Skin epidermis (tissue), 12 donors: ENCODE data around the gene DGKH.
"Not testable (repeated sequence)": the region's sequence is repeated elsewhere in the genome, so short reads cannot be mapped to it uniquely, and the experiment has no call there.

Experiments used
- H3K27ac ChIP-seq, 21 experiments: fragments of 200-600 bp; sonication (generic) in 11 of 21; one replicate each; pipeline ENCODE4 v1.5.0; 2020; ENCODE audit warnings: mild to moderate bottlenecking in 3 of 21, inconsistent platforms in 2 of 21, moderate library complexity in 2 of 21
- H3K4me3 ChIP-seq, 7 experiments: fragments of 200-600 bp; sonication (generic) in 2 of 7; one replicate each; pipeline ENCODE4 v1.5.0; 2020; ENCODE audit warnings: inconsistent platforms in 2 of 7, mild to moderate bottlenecking in 2 of 7, moderate library complexity in 1 of 7

Gene DGKH

GRCh38 chr13:42211704-42212464 is 163.4 kb downstream of the DGKH start:
- Histone ChIP-seq H3K4me3 (no peak overlapping the region), H3K27ac (no peak overlapping the region)

- Histone ChIP-seq H3K27ac (no peak overlapping the region), H3K4me3 (no peak overlapping the region)
These were observed 166.0 kb downstream of the DGKH start for GRCh38 chr13:42214446-42214845.

- Histone ChIP-seq H3K4me3 (no peak overlapping the region), H3K27ac (no peak overlapping the region)
These were observed 167.4 kb downstream of the DGKH start for GRCh38 chr13:42215578-42216421.

GRCh38 chr13:42216422-42216735 is 167.9 kb downstream of the DGKH start:
- H3K27ac ChIP-seq, result no peak overlapping the region
- no peak overlapping the region for H3K4me3 ChIP-seq

GRCh38 chr13:42218576-42218975 is 170.1 kb downstream of the DGKH start:
- H3K27ac ChIP-seq, result no peak overlapping the region

GRCh38 chr13:42219051-42219450 is 170.6 kb downstream of the DGKH start:
- H3K4me3 ChIP-seq, result no peak overlapping the region
- H3K27ac ChIP-seq, result no peak overlapping the region

More at GRCh38 chr13:42218576-42218975, 170.1 kb downstream of the DGKH start:
- no peak overlapping the region for H3K4me3 ChIP-seq

GRCh38 chr13:42219876-42220275 is 171.4 kb downstream of the DGKH start:
- H3K4me3 ChIP-seq, result no peak overlapping the region
- no peak overlapping the region for H3K27ac ChIP-seq

- Histone ChIP-seq H3K4me3 (no peak overlapping the region), H3K27ac (no peak overlapping the region)
These were observed 172.8 kb downstream of the DGKH start for GRCh38 chr13:42221121-42221765.

GRCh38 chr13:42223681-42224080 is 175.2 kb downstream of the DGKH start:
- no peak overlapping the region for H3K27ac ChIP-seq
- H3K4me3 ChIP-seq, result no peak overlapping the region

GRCh38 chr13:42225051-42225450 is 176.6 kb downstream of the DGKH start:
- Histone ChIP-seq H3K27ac (no peak overlapping the region), H3K4me3 (no peak overlapping the region)

GRCh38 chr13:42226759-42227158 is 178.3 kb downstream of the DGKH start:
- H3K4me3 ChIP-seq, H3K27ac ChIP-seq: not testable (repeated sequence)

GRCh38 chr13:42228527-42228926 is 180.1 kb downstream of the DGKH start:
- Histone ChIP-seq H3K27ac (no peak overlapping the region), H3K4me3 (no peak overlapping the region)

- no peak overlapping the region for H3K4me3 ChIP-seq
- H3K27ac ChIP-seq, result no peak overlapping the region
These were observed 180.8 kb downstream of the DGKH start for GRCh38 chr13:42229287-42229686.

- Histone ChIP-seq H3K27ac (no peak overlapping the region), H3K4me3 (no peak overlapping the region)
These were observed 184.2 kb downstream of the DGKH start for GRCh38 chr13:42232671-42233070.

GRCh38 chr13:42233726-42234125 is 185.3 kb downstream of the DGKH start:
- H3K4me3 ChIP-seq, result no peak overlapping the region
- H3K27ac ChIP-seq, result no peak overlapping the region

- Histone ChIP-seq H3K4me3 (no peak overlapping the region), H3K27ac (no peak overlapping the region)
These were observed 190.7 kb downstream of the DGKH start for GRCh38 chr13:42239161-42239560.

GRCh38 chr13:42239644-42240043 is 191.2 kb downstream of the DGKH start:
- Histone ChIP-seq H3K27ac (no peak overlapping the region), H3K4me3 (no peak overlapping the region)

- Histone ChIP-seq H3K4me3 (no peak overlapping the region), H3K27ac (no peak overlapping the region)
These were observed 198.1 kb downstream of the DGKH start for GRCh38 chr13:42246541-42246940.

- Histone ChIP-seq H3K4me3 (no peak overlapping the region), H3K27ac (no peak overlapping the region)
These were observed 199.4 kb downstream of the DGKH start for GRCh38 chr13:42247883-42248282.

- Histone ChIP-seq H3K4me3 (no peak overlapping the region), H3K27ac (no peak overlapping the region)
These were observed 207.4 kb downstream of the DGKH start for GRCh38 chr13:42255886-42256285.

- Histone ChIP-seq H3K27ac (no peak overlapping the region), H3K4me3 (no peak overlapping the region)
These were observed 210.3 kb downstream of the DGKH start for GRCh38 chr13:42258747-42259146.
